Hypothalamus (tissue), 51 donors: ENCODE results near the gene ARHGEF19.
"Not testable (repeated sequence)": the region's sequence is repeated elsewhere in the genome, so short reads cannot be mapped to it uniquely, and the experiment has no call there.

Experiments used
- DNase-seq, 51 donors: peaks; one replicate each; lab custom pipeline; 2025; lab: John Stamatoyannopoulos, UW

The ARHGEF19 gene

GRCh38 chr1:16212251-16212961, at the start of gene ARHGEF19:
Gene ARHGEF19 (minus strand): TSS chr1:16212652. CDS start chr1:16209054, 3,598 bp downstream.
- no peak for DNase-seq

- DNase-seq = no peak
Observed at GRCh38 chr1:16262067-16262466, 49.6 kb upstream of the ARHGEF19 start.

- DNase-seq = no peak
Observed at GRCh38 chr1:16260814-16261213, 48.4 kb upstream of the ARHGEF19 start.

- DNase-seq = no peak
Observed at GRCh38 chr1:16258591-16259135, 46.2 kb upstream of the ARHGEF19 start.

- no peak for DNase-seq
Observed at GRCh38 chr1:16257968-16258367, 45.5 kb upstream of the ARHGEF19 start.

GRCh38 chr1:16257556-16257955, 45.1 kb upstream of the ARHGEF19 start:
- not testable (repeated sequence) for DNase-seq

GRCh38 chr1:16256478-16256877, 44.0 kb upstream of the ARHGEF19 start:
- DNase-seq = no peak

- DNase-seq = no peak
Observed at GRCh38 chr1:16254263-16254928, 41.9 kb upstream of the ARHGEF19 start.

- no peak for DNase-seq
Observed at GRCh38 chr1:16253332-16253922, 41.0 kb upstream of the ARHGEF19 start.

- DNase-seq = no peak
Observed at GRCh38 chr1:16252912-16253311, 40.5 kb upstream of the ARHGEF19 start.

- no peak for DNase-seq
Observed at GRCh38 chr1:16251381-16251780, 38.9 kb upstream of the ARHGEF19 start.

- DNase-seq = no peak
Observed at GRCh38 chr1:16250524-16251251, 38.2 kb upstream of the ARHGEF19 start.

- DNase-seq = no peak
Observed at GRCh38 chr1:16249596-16250241, 37.3 kb upstream of the ARHGEF19 start.

- DNase-seq = peak in 44 of 51 donors; percentile 16 to 86 (median 66)
Observed at GRCh38 chr1:16248603-16249516, 36.4 kb upstream of the ARHGEF19 start.

- DNase-seq = no peak
Observed at GRCh38 chr1:16248007-16248436, 35.6 kb upstream of the ARHGEF19 start.

- DNase-seq = no peak
Observed at GRCh38 chr1:16247441-16247840, 35.0 kb upstream of the ARHGEF19 start.

GRCh38 chr1:16246961-16247360, 34.5 kb upstream of the ARHGEF19 start:
- no peak for DNase-seq

GRCh38 chr1:16246239-16246638, 33.8 kb upstream of the ARHGEF19 start:
- DNase-seq = not testable (repeated sequence)
